HG02885 (cell line): Measurements from ENCODE around the gene MEIOB.

Experiments
- ATAC-seq: cut with Tn5 transposase; IDR thresholded peaks from one replicate; pipeline ENCODE4 v1.9.1; 2021; ENCODE audit warnings: mild to moderate bottlenecking; ENCODE audit not compliant: unreplicated experiment, poor library complexity

MEIOB gene

GRCh38 chr16:1789643-1790045 is 82.3 kb downstream of the MEIOB start:
- ATAC-seq = no peak

GRCh38 chr16:1788708-1789100 is 83.3 kb downstream of the MEIOB start:
- no peak for ATAC-seq

GRCh38 chr16:1788095-1788707 is 83.8 kb downstream of the MEIOB start:
- no peak for ATAC-seq

- ATAC-seq = no peak
Observed at GRCh38 chr16:1787322-1788094, 84.5 kb downstream of the MEIOB start.

- no peak for ATAC-seq
Observed at GRCh38 chr16:1787056-1787321, 85.0 kb downstream of the MEIOB start.

GRCh38 chr16:1786242-1787055 is 85.5 kb downstream of the MEIOB start:
- no peak for ATAC-seq

- no peak for ATAC-seq
Observed at GRCh38 chr16:1785846-1786170, 86.2 kb downstream of the MEIOB start.

- no peak for ATAC-seq
Observed at GRCh38 chr16:1784977-1785845, 86.8 kb downstream of the MEIOB start.
